HG03025 (cell line): ENCODE data around the gene DNTTIP2.

Experiments used
- ATAC-seq: cut with Tn5 transposase; IDR thresholded peaks from one replicate; pipeline ENCODE4 v1.9.1; 2021; ENCODE audit warnings: mild to moderate bottlenecking, moderate library complexity; ENCODE audit not compliant: unreplicated experiment, low FRiP score

Gene DNTTIP2

DNA sequence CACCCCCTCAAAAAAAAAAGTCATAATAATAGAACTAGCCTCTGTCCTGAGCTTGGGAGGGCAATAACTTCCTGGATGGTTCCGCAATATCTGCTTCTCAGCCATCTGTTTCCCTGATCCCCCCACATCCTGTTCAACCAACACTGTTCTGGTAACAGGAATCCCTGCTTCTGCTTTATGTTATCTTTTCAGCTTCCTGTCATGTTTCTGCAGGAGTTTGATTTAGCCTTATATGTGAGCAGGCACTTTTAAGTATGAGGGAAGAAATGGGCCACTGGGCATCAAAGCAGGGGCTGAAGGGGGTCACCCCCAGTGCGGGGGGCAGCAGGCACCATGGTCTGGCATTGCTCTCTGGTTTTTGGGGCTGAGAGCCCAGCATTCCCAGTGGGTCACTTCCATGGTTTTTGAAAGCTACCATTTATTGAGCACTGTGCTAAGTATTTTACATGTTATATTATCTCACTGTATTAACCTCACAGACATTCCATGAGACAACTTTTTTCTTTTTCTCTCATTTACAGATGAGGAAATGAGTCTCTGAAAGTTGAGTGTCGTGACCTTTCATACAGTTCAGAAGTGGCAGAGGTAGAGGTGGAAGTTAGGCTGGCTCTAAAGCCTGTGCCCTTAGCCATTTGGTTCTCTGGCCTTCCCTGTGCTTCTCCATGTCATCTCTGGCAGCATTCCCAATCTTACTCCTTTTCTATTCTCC lies 61.9 kb downstream of the DNTTIP2 start:
- ATAC-seq = no peak
